H9 (cell line): ENCODE measurements around the gene RRAS. TPM values are rescaled to one million over a fixed set of nuclear protein-coding genes. Genes with fewer than 3 reads are reported as not detected.
A peak's percentile ranks its signal among the peaks of the same experiment; 100 is the strongest.

ENCODE experiments used
- DNase-seq: peaks from one replicate; pipeline ENCODE4 v3.0.0-alpha.2; 2017
- H2AFZ ChIP-seq: one replicate; pipeline ENCODE4 v1.6.1; 2013; ENCODE audit warnings: mild to moderate bottlenecking, low read length, control low read depth, moderate library complexity
- H2AK5ac ChIP-seq: 2 replicates; pipeline ENCODE4 v1.6.1; 2013; ENCODE audit warnings: low read length, control low read depth, mixed read lengths; ENCODE audit not compliant: insufficient read length
- H2BK120ac ChIP-seq: one replicate; pipeline ENCODE4 v1.6.1; 2013; ENCODE audit warnings: low read depth, mild to moderate bottlenecking, low read length, control low read depth, inconsistent platforms; ENCODE audit not compliant: poor library complexity, severe bottlenecking
- H2BK12ac ChIP-seq: 2 replicates; pipeline ENCODE4 v1.6.1; 2013; ENCODE audit warnings: low read length, control low read depth, mixed read lengths, low read depth; ENCODE audit not compliant: insufficient read length
- H2BK15ac ChIP-seq: 2 replicates; pipeline ENCODE4 v1.6.1; 2013; ENCODE audit warnings: low read depth, low read length, control low read depth
- H2BK20ac ChIP-seq: one replicate; pipeline ENCODE4 v1.6.1; 2013; ENCODE audit warnings: low read depth, mild to moderate bottlenecking, low read length, control low read depth, inconsistent platforms; ENCODE audit not compliant: poor library complexity, severe bottlenecking
- H2BK5ac ChIP-seq: 2 replicates; pipeline ENCODE4 v1.6.1; 2013; ENCODE audit warnings: low read length, control low read depth, mixed read lengths; ENCODE audit not compliant: insufficient read length
- H3K14ac ChIP-seq: 2 replicates; pipeline ENCODE4 v1.6.1; 2013; ENCODE audit warnings: low read length, control low read depth; ENCODE audit not compliant: insufficient read depth
- H3K18ac ChIP-seq: 2 replicates; pipeline ENCODE4 v1.6.1; 2013; ENCODE audit warnings: low read depth, mild to moderate bottlenecking, mixed read lengths, low read length, control low read depth; ENCODE audit not compliant: insufficient read length
- H3K23ac ChIP-seq: 2 replicates; pipeline ENCODE4 v1.6.1; 2013; ENCODE audit warnings: low read length, control low read depth, mixed read lengths, low read depth; ENCODE audit not compliant: insufficient read length
- H3K23me2 ChIP-seq: 2 replicates; pipeline ENCODE4 v1.6.1; 2013; ENCODE audit warnings: low read depth, mild to moderate bottlenecking, mixed read lengths, low read length, control low read depth; ENCODE audit not compliant: insufficient read length, poor library complexity, severe bottlenecking
- H3K27ac ChIP-seq: 2 replicates; pipeline ENCODE4 v1.5.1; 2013; ENCODE audit warnings: low read length, control low read depth, mixed read lengths, low read depth; ENCODE audit not compliant: insufficient read length
- H3K27me3 ChIP-seq: 2 replicates; pipeline ENCODE4 v1.6.1; 2013; ENCODE audit warnings: low read length, control low read depth, inconsistent platforms; ENCODE audit not compliant: insufficient read depth
- H3K4ac ChIP-seq: 2 replicates; pipeline ENCODE4 v1.6.1; 2013; ENCODE audit warnings: low read depth, mild to moderate bottlenecking, control low read depth, inconsistent platforms, low read length, moderate library complexity
- H3K4me1 ChIP-seq: 2 replicates; pipeline ENCODE4 v1.6.1; 2013; ENCODE audit warnings: low read length, control low read depth, inconsistent platforms; ENCODE audit not compliant: insufficient read depth
- H3K4me2 ChIP-seq: 2 replicates; pipeline ENCODE4 v1.6.1; 2013; ENCODE audit warnings: low read length, control low read depth, mixed read lengths; ENCODE audit not compliant: insufficient read length, insufficient read depth
- H3K56ac ChIP-seq: 2 replicates; pipeline ENCODE4 v1.6.1; 2013; ENCODE audit warnings: low read depth, mild to moderate bottlenecking, mixed read lengths, low read length, control low read depth; ENCODE audit not compliant: insufficient read length
- H3K79me1 ChIP-seq: 2 replicates; pipeline ENCODE4 v1.6.1; 2013; ENCODE audit warnings: low read depth, mild to moderate bottlenecking, moderate library complexity, low read length, control low read depth, inconsistent platforms; ENCODE audit not compliant: insufficient read depth, poor library complexity, severe bottlenecking
- H3K79me2 ChIP-seq: 2 replicates; pipeline ENCODE4 v1.6.1; 2013; ENCODE audit warnings: low read length, control low read depth, inconsistent platforms; ENCODE audit not compliant: insufficient read depth
- H3K9ac ChIP-seq: 2 replicates; pipeline ENCODE4 v1.6.1; 2013; ENCODE audit warnings: low read length, control low read depth, mixed read lengths; ENCODE audit not compliant: insufficient read length; ENCODE audit errors: extremely low read depth
- H3K9me3 ChIP-seq: one replicate; pipeline ENCODE4 v1.6.1; 2013; ENCODE audit warnings: low read depth, low read length, inconsistent platforms; ENCODE audit not compliant: control insufficient read depth
- H3T11ph ChIP-seq: one replicate; pipeline ENCODE4 v1.6.1; 2013; ENCODE audit warnings: mild to moderate bottlenecking, low read length, control low read depth, inconsistent platforms
- H4K20me1 ChIP-seq: one replicate; pipeline ENCODE4 v1.6.1; 2013; ENCODE audit not compliant: control insufficient read depth, insufficient read length, insufficient read depth
- H4K5ac ChIP-seq: 2 replicates; pipeline ENCODE4 v1.6.1; 2013; ENCODE audit warnings: low read depth, mild to moderate bottlenecking, mixed read lengths, low read length, control low read depth; ENCODE audit not compliant: insufficient read length
- H4K8ac ChIP-seq: replicated peaks from 2 replicates; pipeline ENCODE4 v1.6.1; 2013; ENCODE audit warnings: low read length, control low read depth, mixed read lengths, low read depth; ENCODE audit not compliant: insufficient read length
- H4K91ac ChIP-seq: 2 replicates; pipeline ENCODE4 v1.6.1; 2013; ENCODE audit warnings: low read depth, mild to moderate bottlenecking, moderate library complexity, mixed read lengths, low read length, control low read depth; ENCODE audit not compliant: insufficient read length
- H3K27ac Mint-ChIP-seq, 3 experiments: 2 replicates in 2 of 3; 3 replicates in 1 of 3; pipeline ENCODE4 v1.8.0; 2020 to 2021; ENCODE audit warnings: mixed read lengths in 3 of 3, mild to moderate bottlenecking in 1 of 3, moderate library complexity in 1 of 3
- H3K27me3 Mint-ChIP-seq: 2 replicates; pipeline ENCODE4 v1.8.0; 2021; ENCODE audit warnings: low read depth, mild to moderate bottlenecking, moderate library complexity, mixed read lengths
- H3K36me3 Mint-ChIP-seq, 3 experiments: 2 replicates in 2 of 3; 3 replicates in 1 of 3; pipeline ENCODE4 v1.8.0; 2020 to 2021; ENCODE audit warnings: low read depth in 3 of 3, mixed read lengths in 3 of 3; ENCODE audit not compliant: insufficient read depth in 1 of 3
- H3K4me1 Mint-ChIP-seq, 2 experiments: 2 replicates each; pipeline ENCODE4 v1.8.0; 2020; ENCODE audit warnings: mixed read lengths in 2 of 2
- H3K4me3 Mint-ChIP-seq, 2 experiments: 2 replicates in 1 of 2; 3 replicates in 1 of 2; pipeline ENCODE4 v1.8.0; 2020 to 2021; ENCODE audit warnings: mild to moderate bottlenecking in 2 of 2, mixed read lengths in 2 of 2, moderate library complexity in 1 of 2
- H3K9me3 Mint-ChIP-seq, 2 experiments: 2 replicates in 1 of 2; 3 replicates in 1 of 2; pipeline ENCODE4 v1.8.0; 2020; ENCODE audit warnings: mild to moderate bottlenecking in 2 of 2, mixed read lengths in 2 of 2, moderate library complexity in 1 of 2
- CTCF ChIP-seq: fragments of 200-600 bp; sonication (generic); conservative IDR thresholded peaks from 3 replicates; pipeline ENCODE4 v1.8.0; 2021; ENCODE audit warnings: antibody characterized with exemption, mild to moderate bottlenecking
- WGBS: extraction: QIAGEN DNeasy Blood & Tissue Kit; methylation state at CpG from one replicate; pipeline ENCODE4 v1.1.7; 2013; ENCODE audit warnings: missing lambda C conversion rate, low lambda C conversion rate, mixed read lengths; ENCODE audit not compliant: insufficient read length; ENCODE audit errors: extremely low coverage; 5-methylcytosine and 5-hydroxymethylcytosine counted together
- total RNA-seq: library from RNA; stranded (reverse); gene quantifications from 2 replicates; pipeline ENCODE4 v1.2.1, GENCODE V29; 2021

The RRAS gene
- total RNA-seq, 1 experiment from 2014 or later: 9.9 TPM

- Histone ChIP-seq H2BK20ac (no peak overlapping the region), H2BK5ac (no peak overlapping the region), H4K5ac (no peak overlapping the region), H3K9ac (no peak overlapping the region), H4K20me1 (no peaks in the 10 kb centered on the region), H4K8ac (peak overlapping the region; percentile 88), H3K4ac (no peak overlapping the region), H2AFZ (no peak overlapping the region), H3K4me1 (no peaks in the 10 kb centered on the region), H3K9me3 (no peaks in the 10 kb centered on the region), H3K56ac (no peak overlapping the region), H3K79me2 (peaks cover 13% of the 10 kb centered on the region; the same call in 1 of the 2 replicates), H3K79me1 (peaks cover 4% of the 10 kb centered on the region), H4K91ac (no peak overlapping the region), H3K27ac (no peak overlapping the region), H2AK5ac (no peak overlapping the region), H3K27me3 (no peaks in the 10 kb centered on the region), H3K23me2 (peaks cover 2% of the 10 kb centered on the region), H2BK12ac (no peak overlapping the region), H2BK120ac (no peak overlapping the region), H2BK15ac (no peak overlapping the region), H3K4me2 (no peak overlapping the region), H3K14ac (no peak overlapping the region), H3T11ph (no peak overlapping the region), H3K18ac (no peak overlapping the region), H3K23ac (no peak overlapping the region)
- Mint-ChIP-seq H3K4me3 (no peak overlapping the region), H3K36me3 (peaks cover 24 to 72% (median 66%) of the 10 kb centered on the region in 3 experiments; a peak in 6 of 7 replicates), H3K9me3 (no peaks in the 10 kb centered on the region), H3K4me1 (peaks cover 0 to 2% of the 10 kb centered on the region in 2 experiments; a peak in 1 of 4 replicates), H3K27ac (peak overlapping the region in 1 of 3 experiments; percentile 40; a peak in 1 of 7 replicates), H3K27me3 (no peaks in the 10 kb centered on the region; the same call in 1 of the 2 replicates)
- DNase-seq: no peak
- TF ChIP-seq CTCF: no peak
- WGBS: no CpG with 5 or more reads among the region's 12 CpGs
These were observed 30.3 kb downstream of the RRAS start for GRCh38 chr19:49609499-49610092.
